ENCODE data around the gene ACTG1. TPM values are rescaled to one million over a fixed set of nuclear protein-coding genes. Genes with fewer than 3 reads are reported as not detected.
"Not testable (repeated sequence)": the region's sequence is repeated elsewhere in the genome, so short reads cannot be mapped to it uniquely, and the experiment has no call there.

ACTG1 gene
- total RNA-seq, 1 donor from 2014 or later, result 4,391 TPM

DNA sequence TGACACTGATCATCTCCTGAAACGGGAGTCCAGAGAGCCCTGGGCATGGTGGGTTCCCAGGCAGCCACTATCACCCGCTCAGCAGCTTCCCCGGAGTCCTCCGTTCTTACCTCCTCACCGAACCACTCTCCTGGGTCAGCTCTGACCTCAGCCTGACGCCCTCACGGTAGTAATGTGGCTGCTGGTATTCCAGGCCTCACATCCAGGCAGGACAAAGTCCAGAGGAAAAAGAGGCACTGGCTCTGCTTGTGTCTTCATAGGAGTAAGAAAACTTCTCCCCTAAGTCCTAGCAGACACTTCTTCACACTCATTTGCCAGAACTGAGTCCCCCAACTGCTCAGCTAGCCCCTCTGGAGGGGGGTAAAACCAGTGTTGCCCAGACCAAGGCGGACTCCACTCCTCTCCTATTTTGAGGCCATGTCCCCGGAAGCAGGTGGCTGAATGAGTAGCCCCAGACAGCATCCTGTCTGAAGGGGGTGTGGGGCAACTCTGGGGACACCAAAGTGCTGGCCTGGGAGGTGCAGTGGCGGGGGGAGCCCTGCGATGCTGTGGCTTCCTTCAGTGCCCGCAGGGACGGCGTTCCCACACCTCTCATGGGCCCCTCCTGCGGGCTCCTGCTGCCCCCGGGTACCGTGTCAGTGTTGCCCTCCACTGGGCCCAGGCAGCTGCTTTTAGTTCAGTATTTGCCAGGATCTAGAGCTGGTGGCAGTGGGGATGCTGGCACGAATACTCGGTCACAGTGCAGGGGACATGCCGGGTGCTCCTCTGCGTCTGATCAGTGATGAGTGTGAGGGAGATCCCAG, 20.9 kb upstream of the ACTG1 start:
- H3K27ac Mint-ChIP-seq, result no peak overlapping the region
- H3K9me3 Mint-ChIP-seq, result no peaks in the 10 kb centered on the region
- H3K4me1 Mint-ChIP-seq, result no peaks in the 10 kb centered on the region
- H3K27me3 Mint-ChIP-seq (ENCODE audit: low read depth), result peaks cover 31% of the 10 kb centered on the region
- H3K36me3 Mint-ChIP-seq, result peaks cover 3% of the 10 kb centered on the region
- no peak overlapping the region for H3K4me3 Mint-ChIP-seq
- no peak for DNase-seq (ENCODE audit: low spot score in 2 of 2, unreplicated experiment in 2 of 2)
- TF ChIP-seq CTCF (IDR thresholded peaks at IDR 0.05; ENCODE audit: unreplicated experiment), result no peak

GRCh38 chr17:81532490-81533287, 20.1 kb upstream of the ACTG1 start:
- H3K4me3 Mint-ChIP-seq, result no peak overlapping the region
- no peak for TF ChIP-seq CTCF (IDR thresholded peaks at IDR 0.05; ENCODE audit: unreplicated experiment)
- peaks cover 25% of the 10 kb centered on the region for H3K27me3 Mint-ChIP-seq (ENCODE audit: low read depth)
- no peak overlapping the region for H3K27ac Mint-ChIP-seq
- H3K9me3 Mint-ChIP-seq, result no peaks in the 10 kb centered on the region
- H3K4me1 Mint-ChIP-seq, result no peaks in the 10 kb centered on the region
- DNase-seq (ENCODE audit: low spot score in 2 of 2, unreplicated experiment in 2 of 2), result no peak
- H3K36me3 Mint-ChIP-seq, result no peaks in the 10 kb centered on the region

GRCh38 chr17:81531998-81532404, 19.4 kb upstream of the ACTG1 start:
- not testable (repeated sequence) for H3K9me3 Mint-ChIP-seq; H3K27ac Mint-ChIP-seq; H3K4me1 Mint-ChIP-seq; H3K36me3 Mint-ChIP-seq; DNase-seq (ENCODE audit: low spot score in 2 of 2, unreplicated experiment in 2 of 2); H3K4me3 Mint-ChIP-seq
- H3K27me3 Mint-ChIP-seq (ENCODE audit: low read depth), result peaks cover 19% of the 10 kb centered on the region

DNA sequence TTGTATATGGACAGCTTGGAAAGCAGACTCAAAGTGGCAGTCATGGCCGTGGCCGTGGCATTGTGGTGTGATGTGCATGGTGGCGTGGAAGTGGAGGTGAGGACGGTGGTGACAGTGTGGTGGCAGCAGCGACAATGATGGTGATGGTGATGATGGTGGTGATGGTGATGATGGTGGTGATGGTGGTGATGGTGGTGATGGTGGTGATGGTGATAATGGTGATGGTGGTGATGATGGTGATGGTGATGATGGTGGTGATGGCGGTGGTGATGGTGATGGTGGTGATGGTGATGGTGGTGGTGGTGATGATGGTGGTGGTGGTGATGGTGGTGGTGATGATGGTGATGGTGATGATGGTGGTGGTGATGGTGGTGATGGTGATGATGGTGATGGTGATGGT, 18.4 kb upstream of the ACTG1 start:
- not testable (repeated sequence) for H3K36me3 Mint-ChIP-seq; DNase-seq (ENCODE audit: low spot score in 2 of 2, unreplicated experiment in 2 of 2); H3K4me3 Mint-ChIP-seq; H3K4me1 Mint-ChIP-seq; H3K9me3 Mint-ChIP-seq; H3K27ac Mint-ChIP-seq
- H3K27me3 Mint-ChIP-seq (ENCODE audit: low read depth), result peaks cover 13% of the 10 kb centered on the region

DNA sequence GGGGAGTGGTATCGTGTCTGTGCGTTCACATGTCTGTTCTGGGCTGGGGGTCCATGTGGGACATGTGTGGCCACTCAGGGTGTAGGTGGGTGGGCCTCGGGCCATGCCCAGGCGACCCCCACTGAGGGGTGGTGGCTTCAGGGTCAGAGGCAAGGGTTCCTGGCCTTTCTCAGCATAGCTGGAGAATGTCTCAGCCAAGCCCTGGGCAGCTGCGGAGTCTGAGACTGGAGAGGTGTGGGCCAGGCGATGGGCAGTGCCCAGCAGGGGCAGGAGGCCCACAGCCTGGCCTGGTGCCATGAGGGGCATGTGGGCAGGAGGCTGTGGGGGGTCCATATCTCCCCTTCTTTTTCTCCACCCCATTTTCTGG, 16.8 kb upstream of the ACTG1 start:
- Mint-ChIP-seq H3K27ac (no peak overlapping the region), H3K4me3 (no peak overlapping the region), H3K36me3 (no peaks in the 10 kb centered on the region), H3K4me1 (no peaks in the 10 kb centered on the region), H3K9me3 (no peaks in the 10 kb centered on the region), H3K27me3 (ENCODE audit: low read depth) (peaks cover 8% of the 10 kb centered on the region)
- DNase-seq (ENCODE audit: low spot score in 2 of 2, unreplicated experiment in 2 of 2), result no peak
- no peak for TF ChIP-seq CTCF (IDR thresholded peaks at IDR 0.05; ENCODE audit: unreplicated experiment)

DNA sequence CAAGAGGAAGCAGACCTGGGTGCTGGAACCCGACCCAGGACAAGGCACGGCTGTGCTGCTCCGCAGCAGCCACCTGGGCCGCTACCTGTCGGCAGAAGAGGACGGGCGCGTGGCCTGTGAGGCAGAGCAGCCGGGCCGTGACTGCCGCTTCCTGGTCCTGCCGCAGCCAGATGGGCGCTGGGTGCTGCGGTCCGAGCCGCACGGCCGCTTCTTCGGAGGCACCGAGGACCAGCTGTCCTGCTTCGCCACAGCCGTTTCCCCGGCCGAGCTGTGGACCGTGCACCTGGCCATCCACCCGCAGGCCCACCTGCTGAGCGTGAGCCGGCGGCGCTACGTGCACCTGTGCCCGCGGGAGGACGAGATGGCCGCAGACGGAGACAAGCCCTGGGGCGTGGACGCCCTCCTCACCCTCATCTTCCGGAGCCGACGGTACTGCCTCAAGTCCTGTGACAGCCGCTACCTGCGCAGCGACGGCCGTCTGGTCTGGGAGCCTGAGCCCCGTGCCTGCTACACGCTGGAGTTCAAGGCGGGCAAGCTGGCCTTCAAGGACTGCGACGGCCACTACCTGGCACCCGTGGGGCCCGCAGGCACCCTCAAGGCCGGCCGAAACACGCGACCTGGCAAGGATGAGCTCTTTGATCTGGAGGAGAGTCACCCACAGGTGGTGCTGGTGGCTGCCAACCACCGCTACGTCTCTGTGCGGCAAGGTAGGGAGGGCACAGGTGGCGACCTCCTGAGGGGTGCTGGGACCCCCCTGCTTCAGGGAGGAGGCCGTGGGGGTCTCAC, 16.2 kb upstream of the ACTG1 start:
- Mint-ChIP-seq H3K36me3 (no peaks in the 10 kb centered on the region), H3K4me1 (no peaks in the 10 kb centered on the region), H3K27me3 (ENCODE audit: low read depth) (peaks cover 5% of the 10 kb centered on the region), H3K27ac (no peak overlapping the region), H3K9me3 (no peaks in the 10 kb centered on the region), H3K4me3 (no peak overlapping the region)
- DNase-seq (ENCODE audit: low spot score in 2 of 2, unreplicated experiment in 2 of 2), result no peak
- TF ChIP-seq CTCF (IDR thresholded peaks at IDR 0.05; ENCODE audit: unreplicated experiment), result no peak

Measured in mesothelial cell of epicardium (in vitro differentiated cells).